Measurements from ENCODE around the gene DOCK1.

Gene DOCK1

DNA sequence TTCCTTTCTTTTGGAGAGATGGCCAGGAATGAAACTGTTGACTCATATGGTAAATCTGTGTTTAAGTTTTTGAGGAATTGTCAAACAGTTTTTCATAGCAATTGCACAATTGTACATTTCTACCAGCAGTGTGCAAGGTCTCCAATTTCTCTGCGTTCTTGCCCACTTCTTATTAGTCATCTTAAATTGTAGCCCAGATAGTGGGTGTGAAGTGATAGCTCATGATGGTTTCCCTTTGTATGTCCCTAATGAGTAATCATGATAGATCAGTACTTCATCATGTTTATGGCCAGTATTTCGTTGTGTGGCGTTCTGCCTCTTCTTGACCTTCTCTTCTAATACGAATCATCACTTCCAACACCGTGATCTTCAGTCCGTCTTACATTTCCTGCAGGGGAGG lies 136.3 kb downstream of the DOCK1 start:
- no peak for DNase-seq

DNA sequence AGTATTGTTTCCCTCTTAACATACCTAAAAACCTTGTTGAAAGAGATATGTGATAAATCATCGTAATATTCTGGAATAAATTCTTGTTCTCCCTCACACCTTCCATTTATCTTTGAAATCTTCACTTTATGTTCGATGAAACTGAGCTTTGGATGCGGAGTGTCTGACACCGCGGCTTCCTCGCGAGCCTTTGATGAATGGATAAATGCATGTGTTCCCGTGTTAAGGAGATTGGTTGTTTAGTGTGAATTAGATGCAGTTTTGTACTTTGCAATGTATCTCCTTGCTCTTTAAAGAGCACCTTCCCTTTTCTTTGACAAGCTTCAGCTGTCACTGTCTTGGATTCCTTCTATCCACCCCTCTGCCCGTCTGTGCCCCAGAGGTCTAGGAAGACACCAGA lies 138.1 kb downstream of the DOCK1 start:
- no peak for DNase-seq

DNA sequence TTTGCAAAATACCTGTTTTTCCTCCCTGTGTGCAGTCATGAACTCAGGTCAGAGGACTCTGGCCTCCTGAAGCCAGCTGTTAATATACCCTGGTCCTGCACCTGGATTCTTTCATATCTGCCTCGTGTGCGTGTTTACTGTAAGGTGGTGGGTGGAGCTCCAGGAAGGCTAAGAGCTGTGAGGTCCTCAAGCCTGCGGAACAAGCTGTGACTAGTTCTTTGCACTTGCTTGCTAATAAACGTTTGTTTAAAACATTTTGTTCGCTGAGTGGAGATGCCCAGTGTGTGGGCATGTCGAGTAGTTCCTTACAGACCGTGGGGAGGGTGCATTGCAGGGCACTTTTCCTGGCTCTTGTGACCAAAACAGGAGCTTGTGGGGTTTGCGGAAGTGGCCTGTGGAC lies 139.0 kb downstream of the DOCK1 start:
- no peak for DNase-seq

DNA sequence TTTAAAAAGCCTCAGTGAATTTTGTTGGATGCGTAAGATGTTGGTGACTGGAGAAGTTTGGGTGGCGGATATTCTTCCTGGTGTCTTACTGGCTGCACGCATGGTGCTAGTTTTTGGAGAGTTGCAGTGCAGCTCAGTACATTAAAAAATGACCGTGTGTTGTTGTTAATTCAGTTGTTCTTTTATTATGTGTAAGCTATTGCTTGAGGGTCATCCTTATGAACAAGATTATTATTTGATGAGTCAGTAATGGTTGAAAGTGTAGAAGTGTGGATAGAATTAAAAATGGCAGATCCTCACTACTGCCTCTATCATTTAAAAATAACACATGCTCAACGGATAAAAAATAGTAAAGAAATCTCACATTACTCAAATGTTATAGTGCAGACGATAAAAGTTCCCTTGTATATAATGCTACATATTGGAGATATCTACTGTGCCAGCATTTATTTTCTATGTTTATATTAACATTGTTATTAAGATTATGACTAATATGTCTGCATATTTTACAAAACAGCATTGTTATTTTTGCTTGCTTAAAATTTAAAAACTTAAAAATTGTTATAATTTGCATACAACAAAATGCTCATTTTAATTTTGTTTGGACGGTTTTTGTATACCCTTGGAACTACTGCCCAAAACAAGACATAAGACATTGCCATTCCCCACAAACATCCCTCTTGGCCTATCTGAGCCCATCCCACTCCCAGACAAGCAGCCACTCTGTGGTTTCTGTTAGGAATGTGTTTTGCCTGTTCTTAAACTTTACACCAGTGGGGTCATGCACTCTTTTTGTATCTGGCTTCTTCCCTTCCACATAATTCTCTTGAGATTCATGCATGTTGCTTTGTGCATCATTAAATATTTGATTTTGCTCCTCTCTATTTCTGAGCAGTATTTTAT lies 142.0 kb downstream of the DOCK1 start:
- no peak for DNase-seq

DNA sequence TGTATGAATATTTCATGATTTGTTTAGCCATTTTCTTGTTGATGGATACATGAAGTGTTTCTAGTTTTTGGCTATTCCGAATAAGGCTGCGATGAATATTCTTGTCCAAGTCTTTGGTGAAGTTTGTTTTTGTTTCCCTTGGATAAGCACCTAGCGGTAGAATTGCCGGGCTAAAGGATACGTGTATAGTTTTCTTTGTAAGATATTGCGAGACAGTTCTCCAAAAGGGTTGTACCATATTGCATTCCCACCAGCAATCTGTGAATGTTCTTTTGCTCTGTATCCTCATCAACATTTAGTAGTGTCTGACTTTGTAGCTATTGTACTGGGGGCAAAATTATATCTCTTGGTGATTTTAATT lies 142.6 kb downstream of the DOCK1 start:
- no peak for DNase-seq

DNA sequence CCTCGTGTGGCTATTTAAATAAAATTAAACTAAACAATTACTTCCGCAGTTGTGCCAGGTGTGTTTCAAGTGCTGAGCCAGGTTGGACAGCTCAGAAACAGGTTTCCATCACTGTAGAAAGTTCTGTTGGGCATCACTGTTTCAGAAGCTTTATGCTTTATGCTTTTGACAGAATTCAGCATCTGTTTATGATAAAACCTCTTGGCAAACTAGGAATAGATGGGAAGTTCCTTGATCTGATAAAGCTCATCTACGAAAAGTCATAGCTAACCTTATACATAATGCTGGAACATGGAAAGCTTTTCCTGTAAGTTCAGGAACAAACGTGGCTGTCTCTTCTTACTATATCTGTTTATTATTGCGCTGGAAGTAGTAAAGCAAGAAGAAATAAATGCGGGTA lies 143.4 kb downstream of the DOCK1 start:
- DNase-seq, result no peak

DNA sequence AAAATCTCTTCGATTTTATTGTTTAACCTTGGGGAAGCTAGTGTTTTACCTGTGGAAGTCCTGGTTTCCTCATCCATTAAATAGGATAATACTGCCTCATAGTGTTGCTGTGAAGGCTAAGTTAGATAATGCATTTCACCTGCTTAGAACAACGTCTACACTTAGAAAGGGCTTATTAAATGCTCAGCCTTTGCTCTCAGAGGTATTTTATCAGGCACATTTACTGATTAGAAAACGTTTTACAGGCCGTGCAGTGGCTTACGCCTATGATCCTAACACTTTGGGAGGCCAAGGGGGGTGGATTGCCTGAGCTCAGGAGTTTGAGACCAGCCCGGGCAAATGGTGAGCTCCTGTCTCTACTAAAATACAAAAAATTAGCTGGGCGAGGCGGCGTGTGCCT lies 146.8 kb downstream of the DOCK1 start:
- DNase-seq, result no peak

DNA sequence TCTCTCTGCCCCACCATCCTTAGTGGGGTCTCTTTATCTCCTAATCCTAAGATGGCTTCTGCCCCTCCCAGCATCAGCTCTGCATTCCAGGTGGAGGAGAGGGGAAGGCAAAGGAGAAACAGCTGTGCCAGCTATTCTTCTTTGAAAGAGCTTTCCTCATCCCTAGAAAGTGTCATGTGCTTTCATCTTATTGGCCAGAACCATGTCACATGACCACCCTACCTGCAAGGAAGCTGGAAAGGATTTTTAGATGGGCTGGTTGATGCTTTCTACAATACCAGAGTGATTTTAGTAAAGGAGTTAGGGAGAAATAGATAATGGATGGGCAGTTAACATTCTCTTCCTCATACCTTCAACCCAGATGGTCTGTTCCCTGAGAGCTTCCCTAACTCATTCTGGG lies 150.0 kb downstream of the DOCK1 start:
- no peak for DNase-seq

DNA sequence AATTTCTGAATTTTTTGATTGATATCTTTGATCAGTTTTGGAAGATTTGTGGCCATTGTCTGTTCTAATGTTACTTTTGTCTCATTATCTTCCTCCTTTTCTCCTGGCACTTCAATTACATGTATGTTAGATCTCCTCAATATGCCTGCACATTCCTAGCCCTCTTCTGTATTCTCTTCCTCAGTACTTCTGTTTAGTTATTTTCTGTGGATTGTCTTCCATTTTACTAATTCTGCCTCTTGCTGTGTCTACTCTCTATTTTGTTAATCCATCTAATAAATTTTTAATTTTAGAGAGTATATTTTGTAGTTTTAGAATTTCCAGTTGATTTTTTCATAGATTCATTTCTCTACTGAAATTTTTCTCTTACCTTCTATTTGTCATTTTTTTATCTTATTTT lies 154.1 kb downstream of the DOCK1 start:
- DNase-seq, result no peak

DNA sequence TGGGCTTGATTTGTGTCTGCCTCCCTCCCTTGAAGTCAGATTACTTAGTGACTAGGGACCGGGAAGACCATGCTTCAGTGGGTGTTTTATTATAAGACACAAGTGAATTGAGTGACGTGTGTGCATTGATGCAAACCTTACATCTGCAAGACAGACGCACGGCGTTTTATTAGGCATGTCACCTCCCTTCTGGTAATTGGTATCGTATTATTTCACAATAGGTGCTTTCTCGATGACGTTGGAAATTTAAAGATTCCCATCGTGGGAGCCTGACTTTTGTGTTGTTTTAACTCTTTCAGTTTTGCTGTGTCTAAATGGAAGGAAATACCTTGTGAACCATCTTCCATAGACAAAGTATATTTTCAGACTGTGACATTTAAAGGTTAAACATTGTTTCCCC lies 158.5 kb downstream of the DOCK1 start:
- no peak for DNase-seq

DNA sequence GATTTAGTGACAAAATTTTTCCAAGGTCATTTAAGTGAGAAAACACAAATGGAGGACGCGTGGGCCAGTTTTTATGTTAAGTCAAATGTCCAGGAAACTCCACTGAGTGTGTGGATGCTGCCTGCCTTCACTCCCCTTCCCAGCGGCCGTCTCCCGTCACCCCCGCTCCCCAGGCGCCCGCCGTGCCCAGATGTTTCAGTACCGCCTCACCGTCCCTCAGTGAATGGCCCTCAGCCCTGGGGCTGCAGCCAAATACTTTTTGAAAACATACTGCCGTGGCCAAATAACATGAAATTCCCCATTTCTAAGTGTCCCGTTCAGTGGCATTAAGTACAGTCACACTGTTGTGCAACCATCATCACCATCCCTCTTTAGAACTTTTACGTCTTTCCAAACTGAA lies 159.2 kb downstream of the DOCK1 start:
- DNase-seq, result no peak

DNA sequence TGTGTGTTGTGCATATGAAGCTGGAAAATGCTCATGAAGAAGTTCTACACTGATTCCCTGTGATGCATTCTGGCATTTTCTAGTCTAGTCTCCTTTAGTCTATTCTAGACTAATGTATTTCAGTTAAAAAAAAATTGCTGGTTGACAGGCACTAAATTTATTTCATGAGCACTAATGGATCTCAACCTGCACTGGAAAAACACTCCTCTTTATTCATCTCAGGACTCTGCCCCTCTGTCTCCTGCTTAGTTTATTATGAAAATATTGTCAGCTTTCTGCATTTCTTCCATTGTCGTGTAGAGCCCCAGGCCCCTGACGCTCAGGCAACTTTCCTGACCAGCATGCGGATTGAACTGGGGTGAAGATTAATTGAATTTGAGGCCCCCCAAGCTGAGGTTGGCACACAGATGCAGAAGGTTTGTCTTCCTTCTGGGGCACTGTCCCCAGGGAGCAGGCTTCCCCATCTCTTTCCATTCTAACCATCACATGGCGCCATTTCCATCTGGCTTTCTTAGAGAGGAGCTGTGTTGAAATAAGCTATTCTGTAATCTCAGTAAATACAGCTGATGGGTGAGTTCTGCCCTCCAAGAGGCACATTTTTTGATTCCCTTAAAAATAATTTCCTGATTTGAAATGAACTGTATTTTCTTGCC lies 162.4 kb downstream of the DOCK1 start:
- DNase-seq, result no peak

DNA sequence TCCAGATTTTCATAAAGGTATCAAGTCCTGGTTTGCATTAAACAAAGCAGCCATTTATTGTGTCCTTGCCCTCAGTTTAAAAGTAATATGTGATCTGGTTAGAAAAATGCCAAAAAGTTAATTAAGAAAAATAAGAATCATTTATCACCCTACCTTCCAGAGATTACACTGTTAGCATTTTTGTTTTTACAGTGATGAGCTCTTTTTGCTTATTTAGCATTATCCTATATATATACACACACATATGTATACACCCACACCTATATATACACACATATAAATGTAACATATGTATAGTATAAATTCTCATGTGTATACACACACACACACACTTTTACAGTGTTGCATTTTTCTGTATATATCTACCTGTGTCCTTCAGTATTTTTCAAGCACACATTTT lies 163.3 kb downstream of the DOCK1 start:
- no peak for DNase-seq

DNA sequence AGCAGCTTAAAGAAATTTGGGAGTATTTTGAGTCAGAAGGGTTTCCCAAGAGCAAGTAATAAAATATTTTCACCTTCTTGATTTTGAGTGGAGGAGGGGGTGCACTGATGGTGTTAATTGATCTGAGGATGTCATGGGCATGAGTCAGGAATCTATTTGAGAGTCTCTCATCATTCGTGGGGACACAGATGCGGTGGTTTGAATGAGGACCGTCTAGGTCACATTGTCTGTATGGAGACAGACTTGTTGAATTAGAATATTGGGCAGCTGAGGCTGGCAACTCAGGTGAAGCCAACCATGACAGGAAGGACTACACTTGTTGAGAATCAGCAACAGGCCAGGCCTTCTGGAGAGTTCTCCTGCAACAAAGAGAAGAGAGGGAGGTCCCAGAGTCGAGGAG lies 164.2 kb downstream of the DOCK1 start:
- no peak for DNase-seq

DNA sequence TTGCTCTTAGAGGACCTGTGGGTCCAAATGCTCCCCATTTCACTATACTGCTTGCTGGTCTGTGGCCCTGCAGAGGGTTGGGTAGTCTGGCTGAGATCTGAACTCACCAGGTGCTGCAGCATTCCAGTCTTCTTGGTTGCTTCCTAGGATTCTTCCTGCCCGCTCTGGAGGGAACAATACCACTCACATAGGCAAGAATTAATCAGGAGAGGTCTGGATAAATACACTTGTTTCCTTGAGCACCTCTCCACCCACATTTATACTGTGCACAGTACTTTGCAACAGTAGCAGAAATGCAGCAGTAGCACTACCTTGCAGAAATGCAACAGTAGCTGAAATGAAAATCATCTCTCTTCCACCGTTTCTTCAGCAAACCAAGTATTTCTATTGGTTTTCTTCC lies 165.9 kb downstream of the DOCK1 start:
- DNase-seq, result no peak

DNA sequence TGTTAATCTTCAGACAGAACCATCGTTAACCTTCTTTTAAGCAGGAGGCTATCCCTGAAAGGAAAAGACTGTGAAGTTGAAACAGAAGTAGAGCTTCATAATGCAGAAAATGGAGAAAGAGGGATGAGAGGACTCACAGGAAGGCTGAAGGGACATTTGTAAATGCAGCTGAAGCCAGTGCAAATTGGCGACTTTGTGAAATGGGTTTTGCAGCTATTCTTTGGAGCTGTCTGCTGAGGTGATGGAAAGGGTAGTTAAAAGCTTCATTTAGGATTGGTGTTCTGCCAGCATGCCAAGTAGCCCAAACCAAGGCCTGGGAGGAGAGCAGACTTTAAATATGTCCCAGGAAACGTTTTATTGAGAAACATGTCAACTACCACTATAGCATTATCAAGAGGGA lies 168.4 kb downstream of the DOCK1 start:
- no peak for DNase-seq

DNA sequence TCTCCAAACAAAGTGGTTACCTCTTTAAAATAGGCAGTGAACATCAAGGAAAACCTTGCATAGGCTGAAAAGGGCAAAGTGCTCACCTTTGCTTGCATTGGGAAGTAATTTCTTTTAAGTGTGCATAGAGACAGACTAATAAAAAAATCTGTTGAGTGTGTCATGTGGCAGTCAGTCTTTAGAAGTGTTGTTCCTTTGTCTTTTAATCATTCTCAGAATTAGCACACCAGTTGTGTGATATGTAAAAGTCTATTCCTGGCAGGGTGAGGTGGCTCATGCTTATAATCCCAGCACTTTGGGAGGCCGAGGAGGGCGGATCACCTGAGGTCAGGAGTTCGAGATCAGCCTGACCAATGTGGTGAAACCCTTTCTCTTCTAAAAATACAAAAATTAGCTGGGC lies 174.2 kb downstream of the DOCK1 start:
- DNase-seq, result no peak

DNA sequence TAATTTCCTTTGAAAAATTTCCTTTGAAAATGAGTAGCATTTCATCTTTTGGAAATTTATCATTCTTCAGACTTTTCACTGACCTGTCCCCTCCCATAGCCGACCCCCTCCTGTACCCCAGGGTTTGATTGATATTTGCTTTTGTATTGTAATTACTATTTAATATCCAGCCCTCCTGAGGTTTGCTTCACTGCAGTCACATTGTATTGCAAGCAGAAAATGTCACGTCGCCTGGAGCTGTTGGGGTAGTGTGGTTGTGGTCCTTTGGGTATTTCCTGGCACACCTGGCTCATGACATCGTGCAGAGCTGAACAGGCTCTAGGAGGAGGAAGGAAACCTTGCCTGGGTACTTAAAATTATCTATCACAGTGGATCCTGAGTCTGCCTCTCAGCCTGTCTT lies 175.1 kb downstream of the DOCK1 start:
- DNase-seq, result no peak

DNA sequence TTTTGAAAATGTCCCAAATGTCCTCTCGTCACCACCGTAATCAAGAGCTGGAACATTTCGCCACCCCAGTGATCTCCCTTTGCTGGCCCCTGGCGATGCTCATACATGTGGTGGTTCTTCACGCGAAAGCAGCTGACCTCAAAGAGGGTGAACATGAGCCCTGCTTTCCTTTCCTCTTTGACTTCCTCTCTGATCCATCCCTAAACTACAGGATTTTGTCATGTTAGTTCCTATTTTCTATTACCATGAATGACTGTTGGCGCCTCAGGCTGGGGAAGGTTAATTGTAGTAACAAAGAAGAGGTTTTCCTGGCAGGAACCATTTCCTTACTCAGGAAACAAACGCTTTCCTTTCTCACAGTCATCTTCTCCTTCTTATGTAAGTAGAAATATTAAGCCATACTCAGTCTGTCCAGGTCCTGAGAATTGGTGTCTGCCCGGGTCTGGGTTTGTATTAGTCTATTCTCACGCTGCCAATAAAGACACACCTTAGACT lies 176.7 kb downstream of the DOCK1 start:
- DNase-seq, result no peak

DNA sequence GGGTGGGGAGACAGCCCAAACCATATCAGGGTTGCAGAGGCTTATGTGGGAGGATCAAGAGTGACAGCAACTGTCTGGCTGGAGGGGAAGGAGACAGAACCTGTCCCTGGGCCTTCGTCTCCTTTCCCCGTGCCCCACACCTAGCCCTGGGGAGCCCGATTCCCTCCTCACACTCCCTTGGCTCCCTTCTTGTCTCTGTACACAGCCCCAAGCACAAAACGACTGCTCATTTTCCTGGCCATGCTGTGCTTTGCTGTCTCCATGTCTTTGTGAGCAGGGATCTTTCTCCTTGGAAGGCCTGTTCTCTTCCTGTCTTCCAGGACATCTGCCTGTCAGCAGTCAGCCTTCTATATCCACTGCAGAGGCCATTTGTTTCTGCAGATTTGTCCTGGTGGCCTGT lies 177.4 kb downstream of the DOCK1 start:
- DNase-seq, result no peak

DNA sequence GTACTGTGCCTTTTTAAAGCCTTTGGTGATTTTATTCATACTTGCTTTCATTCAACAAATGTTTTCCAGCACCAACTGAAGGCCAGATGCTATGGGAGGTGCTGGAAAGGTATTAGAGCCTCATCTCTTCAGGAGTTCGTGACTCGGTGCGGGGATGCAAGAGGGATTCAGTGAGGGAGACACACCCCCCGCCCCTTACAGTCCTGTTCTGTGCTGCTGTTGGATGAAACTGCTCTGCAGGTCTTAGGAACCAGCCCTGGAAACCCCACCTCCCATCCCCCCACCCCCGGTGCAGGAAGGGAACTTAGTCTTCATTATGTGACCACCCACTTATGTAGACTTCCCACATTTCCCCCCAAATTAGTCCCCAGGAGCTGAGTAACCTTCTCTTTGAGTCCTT lies 180.7 kb downstream of the DOCK1 start:
- no peak for DNase-seq

DNA sequence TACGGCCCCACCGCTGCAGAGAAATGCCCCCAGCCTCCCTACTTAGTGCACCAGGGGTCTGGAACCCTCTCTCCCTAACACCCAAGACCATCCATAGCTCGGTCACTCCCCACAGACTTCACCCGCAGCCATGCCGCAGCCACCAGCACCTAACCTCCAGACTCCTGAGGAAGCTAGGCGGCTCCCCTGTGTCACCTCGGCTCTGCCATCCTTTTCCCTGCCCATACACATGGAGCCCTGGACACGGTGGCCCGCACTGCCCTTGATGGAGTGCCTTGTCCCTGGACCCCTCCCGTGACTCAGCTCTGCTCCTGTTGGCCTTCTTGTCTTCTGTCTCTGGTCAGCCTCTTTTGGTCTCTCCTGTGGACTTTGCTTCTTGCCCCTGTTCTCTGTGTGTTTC lies 183.7 kb downstream of the DOCK1 start:
- no peak for DNase-seq

DNA sequence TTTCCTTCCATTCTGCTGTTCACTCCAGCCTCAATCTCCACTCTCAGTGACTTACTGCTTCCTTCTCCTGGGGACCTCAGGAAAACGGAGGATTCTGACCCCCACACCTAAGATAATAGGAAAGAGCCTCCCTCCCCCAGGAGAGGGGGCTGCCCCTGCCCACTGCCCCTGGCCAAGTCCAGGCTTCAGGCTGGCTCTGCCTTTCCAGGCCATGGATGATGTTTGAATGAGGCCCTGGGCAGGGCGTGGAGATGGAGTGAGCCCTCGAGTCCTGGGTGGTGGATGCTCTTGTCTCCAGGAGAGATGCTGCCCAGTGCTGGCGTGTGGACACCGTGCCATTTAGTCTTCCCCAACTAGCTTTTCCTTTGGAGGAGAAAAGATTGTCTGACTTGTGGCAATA lies 184.2 kb downstream of the DOCK1 start:
- no peak for DNase-seq

DNA sequence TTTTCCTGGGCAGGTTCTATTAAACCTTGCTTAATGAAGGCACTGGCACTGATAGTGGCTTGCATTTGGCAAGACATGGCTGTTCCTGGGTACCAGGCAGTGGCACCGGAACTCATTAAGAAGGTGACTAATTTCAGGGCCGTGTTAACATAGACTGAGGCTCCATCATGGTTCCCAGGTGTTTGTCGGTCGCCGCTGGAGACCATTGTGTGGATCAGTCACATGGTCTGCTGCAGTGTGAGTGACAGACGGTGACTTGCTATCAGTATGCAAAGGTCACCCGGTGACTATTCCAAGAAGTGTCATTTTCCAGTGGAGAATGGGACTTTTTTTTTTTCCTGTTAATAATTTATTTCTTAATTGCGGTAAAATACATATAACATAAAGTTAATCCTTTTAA lies 184.9 kb downstream of the DOCK1 start:
- no peak for DNase-seq

DNA sequence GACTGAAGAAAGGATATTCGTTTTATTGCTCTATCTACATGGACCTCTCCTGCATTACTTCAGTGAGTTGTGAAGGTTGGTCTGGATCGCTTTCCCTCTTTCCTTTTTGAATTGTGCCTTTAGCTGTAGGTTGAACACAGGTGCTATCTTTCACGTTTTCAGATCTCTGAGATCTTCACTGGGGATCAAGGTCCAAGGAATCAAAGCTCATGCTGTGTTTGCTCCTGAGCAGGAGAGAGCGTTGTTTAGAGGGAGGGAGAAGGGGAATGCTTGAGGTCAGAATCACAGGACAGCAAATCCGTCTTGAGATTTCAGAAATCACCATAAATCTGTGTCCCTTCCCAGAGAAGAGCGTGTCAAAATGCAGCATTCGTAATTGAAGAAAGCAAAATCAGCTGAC lies 186.1 kb downstream of the DOCK1 start:
- no peak for DNase-seq

Measured in CD4-positive, alpha-beta T cell treated with Interleukin-4 for 1 hour (primary cell).